Measurements from ENCODE around the gene RAB6A.
"Not testable (repeated sequence)": the region's sequence is repeated elsewhere in the genome, so short reads cannot be mapped to it uniquely, and the experiment has no call there.

RAB6A gene

DNA sequence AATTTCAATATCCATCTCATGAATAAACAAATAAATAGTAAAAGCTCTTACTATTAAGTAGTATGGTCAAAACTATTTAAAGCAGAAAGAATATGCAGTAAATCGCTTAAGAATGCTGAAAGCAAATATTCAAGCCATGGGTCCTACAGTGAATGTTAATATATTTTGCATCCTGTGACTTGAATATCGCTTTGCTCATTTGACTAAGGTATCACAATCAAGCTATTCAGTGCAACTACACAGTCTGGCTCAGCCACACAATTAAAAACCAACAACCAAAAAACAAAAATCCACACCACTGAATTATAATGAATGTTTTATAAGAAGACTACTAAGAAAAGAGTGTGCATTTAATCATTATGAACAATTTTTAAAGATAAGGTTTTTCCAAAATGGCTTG lies 45.3 kb downstream of the RAB6A start:
- peaks cover 6% of the 10 kb centered on the region for H3K36me3 ChIP-seq
- H3K9me3 ChIP-seq (ENCODE audit: severe bottlenecking): no peaks in the 10 kb centered on the region
- DNase-seq: no peak
- no peak overlapping the region for H3K27ac ChIP-seq
- no peak overlapping the region for H3K4me3 ChIP-seq (ENCODE audit: low read depth, low read length)
- TF ChIP-seq, protein P1, sequence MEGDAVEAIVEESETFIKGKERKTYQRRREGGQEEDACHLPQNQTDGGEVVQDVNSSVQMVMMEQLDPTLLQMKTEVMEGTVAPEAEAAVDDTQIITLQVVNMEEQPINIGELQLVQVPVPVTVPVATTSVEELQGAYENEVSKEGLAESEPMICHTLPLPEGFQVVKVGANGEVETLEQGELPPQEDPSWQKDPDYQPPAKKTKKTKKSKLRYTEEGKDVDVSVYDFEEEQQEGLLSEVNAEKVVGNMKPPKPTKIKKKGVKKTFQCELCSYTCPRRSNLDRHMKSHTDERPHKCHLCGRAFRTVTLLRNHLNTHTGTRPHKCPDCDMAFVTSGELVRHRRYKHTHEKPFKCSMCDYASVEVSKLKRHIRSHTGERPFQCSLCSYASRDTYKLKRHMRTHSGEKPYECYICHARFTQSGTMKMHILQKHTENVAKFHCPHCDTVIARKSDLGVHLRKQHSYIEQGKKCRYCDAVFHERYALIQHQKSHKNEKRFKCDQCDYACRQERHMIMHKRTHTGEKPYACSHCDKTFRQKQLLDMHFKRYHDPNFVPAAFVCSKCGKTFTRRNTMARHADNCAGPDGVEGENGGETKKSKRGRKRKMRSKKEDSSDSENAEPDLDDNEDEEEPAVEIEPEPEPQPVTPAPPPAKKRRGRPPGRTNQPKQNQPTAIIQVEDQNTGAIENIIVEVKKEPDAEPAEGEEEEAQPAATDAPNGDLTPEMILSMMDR (IDR thresholded peaks at IDR 0.05; ENCODE audit: low read depth, low read length): no peak
- H3K27me3 ChIP-seq (ENCODE audit: insufficient read depth, low read depth, severe bottlenecking): no peaks in the 10 kb centered on the region

DNA sequence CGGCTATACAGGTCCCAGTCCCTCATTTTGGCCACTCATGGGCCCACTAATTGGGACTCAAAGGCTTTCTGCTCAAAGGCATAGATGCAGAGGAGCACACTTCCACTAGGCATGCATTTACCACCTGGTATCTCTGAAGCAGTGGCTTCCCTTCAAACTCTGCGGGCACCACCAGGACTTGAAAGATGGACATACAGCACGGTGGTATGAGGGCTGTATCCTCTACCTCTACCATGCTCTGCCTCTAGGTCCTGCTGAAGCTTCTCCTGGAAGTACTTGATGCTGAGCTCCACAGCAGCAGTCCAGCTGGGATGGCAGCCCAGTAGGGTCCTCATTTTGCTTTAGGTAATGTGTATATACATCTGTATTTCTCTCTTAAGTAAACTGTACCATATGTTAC lies 49.9 kb downstream of the RAB6A start:
- TF ChIP-seq, protein P1 (IDR thresholded peaks at IDR 0.05; ENCODE audit: low read depth, low read length): no peak
- no peak overlapping the region for H3K27ac ChIP-seq
- H3K9me3 ChIP-seq (ENCODE audit: severe bottlenecking): no peaks in the 10 kb centered on the region
- no peak for DNase-seq
- no peak overlapping the region for H3K4me3 ChIP-seq (ENCODE audit: low read depth, low read length)
- no peaks in the 10 kb centered on the region for H3K27me3 ChIP-seq (ENCODE audit: insufficient read depth, low read depth, severe bottlenecking)
- peaks cover 3% of the 10 kb centered on the region for H3K36me3 ChIP-seq

DNA sequence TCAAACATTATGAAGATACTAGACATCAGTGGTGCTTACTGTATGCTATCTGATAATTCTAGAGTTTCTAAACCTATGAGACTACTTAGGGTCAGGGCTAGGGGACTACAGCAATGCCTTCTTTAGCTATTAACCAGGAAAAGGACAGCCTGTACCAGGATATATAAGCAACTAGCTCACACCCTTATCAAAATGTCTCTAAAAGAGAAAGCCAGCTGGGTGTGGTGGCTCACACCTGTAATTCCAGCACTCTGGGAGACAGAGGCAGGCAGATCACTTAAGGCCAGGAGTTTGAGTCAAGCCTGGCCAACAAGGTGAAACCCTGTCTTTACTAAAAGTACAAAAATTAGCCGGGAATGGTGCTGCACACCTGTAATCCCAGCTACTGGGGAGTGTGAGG lies 55.8 kb downstream of the RAB6A start:
- Histone ChIP-seq H3K27ac (no peak overlapping the region), H3K27me3 (ENCODE audit: insufficient read depth, low read depth, severe bottlenecking) (no peaks in the 10 kb centered on the region), H3K4me3 (ENCODE audit: low read depth, low read length) (no peak overlapping the region), H3K36me3 (peaks cover 11% of the 10 kb centered on the region), H3K9me3 (ENCODE audit: severe bottlenecking) (no peaks in the 10 kb centered on the region)
- TF ChIP-seq, protein P1 (IDR thresholded peaks at IDR 0.05; ENCODE audit: low read depth, low read length): no peak
- DNase-seq: no peak

DNA sequence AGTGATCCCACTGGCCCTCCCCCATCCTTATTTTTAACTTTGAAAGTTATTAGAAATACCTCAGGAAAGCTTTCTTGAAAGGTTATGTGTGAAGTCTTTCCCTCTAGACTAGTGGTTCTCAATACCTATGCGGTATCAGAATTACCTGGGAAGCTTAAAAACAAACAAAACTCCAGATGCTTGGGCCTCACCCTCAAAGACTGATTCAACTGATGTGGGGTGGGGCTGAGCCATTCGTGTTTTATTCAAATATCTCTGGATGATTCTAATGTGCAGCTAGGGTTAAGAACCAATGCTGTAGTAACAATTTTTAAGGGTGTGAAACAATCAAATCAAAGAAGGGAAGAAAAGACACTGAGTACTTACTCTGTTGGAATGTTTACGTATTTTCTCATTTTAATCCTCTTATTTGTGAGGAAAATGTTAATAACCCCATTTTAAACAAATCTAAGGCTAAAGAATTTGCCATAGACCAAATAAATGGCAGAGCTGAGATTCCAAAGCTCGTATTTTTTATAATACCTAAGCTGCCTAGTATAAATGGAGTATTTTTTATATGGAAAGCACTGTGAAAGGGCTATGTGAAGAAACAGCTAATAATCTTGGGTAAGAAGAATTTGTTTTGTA lies 66.9 kb downstream of the RAB6A start:
- no peak for DNase-seq
- Histone ChIP-seq H3K27ac (no peak overlapping the region), H3K9me3 (ENCODE audit: severe bottlenecking) (no peaks in the 10 kb centered on the region), H3K36me3 (no peaks in the 10 kb centered on the region), H3K4me3 (ENCODE audit: low read depth, low read length) (no peak overlapping the region), H3K27me3 (ENCODE audit: insufficient read depth, low read depth, severe bottlenecking) (no peaks in the 10 kb centered on the region)
- TF ChIP-seq, protein P1 (IDR thresholded peaks at IDR 0.05; ENCODE audit: low read depth, low read length): no peak

DNA sequence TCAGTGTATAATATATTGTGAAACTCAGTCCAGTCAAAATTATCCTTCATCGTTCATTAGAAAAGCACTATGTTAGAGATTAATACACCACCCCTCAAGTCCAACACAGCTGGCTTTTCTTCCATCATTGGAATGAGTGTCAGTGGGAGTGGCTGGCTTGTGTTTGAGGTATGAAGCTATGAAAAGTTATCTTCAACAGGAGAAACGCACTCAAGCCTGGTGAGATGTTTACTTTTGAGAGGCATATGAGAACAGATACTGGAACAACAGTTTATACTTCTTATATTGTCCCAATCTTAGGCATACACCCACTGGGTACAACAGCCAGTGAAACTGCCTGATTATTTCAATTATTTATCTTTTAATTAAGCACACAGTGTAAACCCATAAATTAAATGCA lies 80.2 kb downstream of the RAB6A start:
- no peaks in the 10 kb centered on the region for H3K9me3 ChIP-seq (ENCODE audit: severe bottlenecking)
- H3K27ac ChIP-seq: no peak overlapping the region
- TF ChIP-seq, protein P1 (IDR thresholded peaks at IDR 0.05; ENCODE audit: low read depth, low read length): no peak
- no peak for DNase-seq
- no peak overlapping the region for H3K4me3 ChIP-seq (ENCODE audit: low read depth, low read length)
- no peaks in the 10 kb centered on the region for H3K36me3 ChIP-seq
- H3K27me3 ChIP-seq (ENCODE audit: insufficient read depth, low read depth, severe bottlenecking): no peaks in the 10 kb centered on the region

DNA sequence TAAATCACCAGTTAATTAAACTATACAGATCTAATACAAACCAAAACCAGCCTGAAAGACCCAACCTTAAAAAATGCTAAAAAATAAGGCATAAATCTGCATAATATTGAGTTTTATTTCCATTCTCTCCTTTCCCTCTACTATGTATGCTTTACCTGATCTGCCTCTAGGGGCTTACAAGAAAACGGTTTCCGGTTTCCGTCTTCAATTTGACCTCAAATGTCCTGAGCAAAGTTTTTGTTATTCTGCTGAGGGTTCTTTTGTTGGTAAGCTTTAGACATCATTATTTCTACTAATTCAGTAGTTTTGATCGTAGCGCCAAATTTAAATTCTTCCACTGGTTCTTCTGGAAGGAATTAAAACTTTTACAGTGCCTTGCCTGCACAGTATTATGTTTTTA lies 84.3 kb downstream of the RAB6A start:
- not testable (repeated sequence) for H3K27ac ChIP-seq; DNase-seq; H3K36me3 ChIP-seq; H3K4me3 ChIP-seq (ENCODE audit: low read depth, low read length); H3K27me3 ChIP-seq (ENCODE audit: insufficient read depth, low read depth, severe bottlenecking); H3K9me3 ChIP-seq (ENCODE audit: severe bottlenecking)

Data from WERI-Rb-1 (cell line).